Mesodermal cell (in vitro differentiated cells): ENCODE results near the gene TMEM263. TPM values are rescaled to one million over a fixed set of nuclear protein-coding genes. Genes with fewer than 3 reads are reported as not detected.
A peak's percentile ranks its signal among the peaks of the same experiment; 100 is the strongest.

ENCODE experiments used
- H3K27ac ChIP-seq: 2 replicates; pipeline ENCODE4 v1.7.0; 2013; ENCODE audit warnings: mild to moderate bottlenecking, low read depth, low read length, moderate library complexity; ENCODE audit not compliant: severe bottlenecking
- H3K36me3 ChIP-seq: 2 replicates; pipeline ENCODE4 v1.7.1; 2013; ENCODE audit warnings: mild to moderate bottlenecking, low read length, moderate library complexity; ENCODE audit not compliant: control insufficient read depth, insufficient read depth
- H3K4me1 ChIP-seq: one replicate; pipeline ENCODE4 v1.7.1; 2013; ENCODE audit warnings: mild to moderate bottlenecking, low read length; ENCODE audit not compliant: insufficient read depth, control insufficient read depth, poor library complexity, severe bottlenecking
- H3K4me3 ChIP-seq: 2 replicates; pipeline ENCODE4 v1.7.0; 2013; ENCODE audit warnings: low read length, control low read depth, mild to moderate bottlenecking; ENCODE audit not compliant: insufficient read depth, poor library complexity, severe bottlenecking; ENCODE audit errors: extremely low read depth
- H3K9me3 ChIP-seq: 2 replicates; pipeline ENCODE4 v1.7.1; 2013; ENCODE audit warnings: mild to moderate bottlenecking, low read length, moderate library complexity; ENCODE audit not compliant: control insufficient read depth
- WGBS, 2 experiments: methylation state at CpG; one replicate each; pipeline ENCODE4 v1.1.5; 2013; ENCODE audit warnings: missing lambda C conversion rate in 2 of 2; ENCODE audit not compliant: insufficient coverage in 2 of 2; 5-methylcytosine and 5-hydroxymethylcytosine counted together
- polyA plus RNA-seq, 2 experiments: library from polyadenylated mRNA; stranded (reverse); fragments of 50-300 nt; gene quantifications; one replicate each; pipeline ENCODE4 v1.2.3, GENCODE V29; 2013

TMEM263 gene
- polyA plus RNA-seq (2013, experiment 1 of 2): 70.9 TPM
- polyA plus RNA-seq (2013, experiment 2 of 2): 76.3 TPM

DNA sequence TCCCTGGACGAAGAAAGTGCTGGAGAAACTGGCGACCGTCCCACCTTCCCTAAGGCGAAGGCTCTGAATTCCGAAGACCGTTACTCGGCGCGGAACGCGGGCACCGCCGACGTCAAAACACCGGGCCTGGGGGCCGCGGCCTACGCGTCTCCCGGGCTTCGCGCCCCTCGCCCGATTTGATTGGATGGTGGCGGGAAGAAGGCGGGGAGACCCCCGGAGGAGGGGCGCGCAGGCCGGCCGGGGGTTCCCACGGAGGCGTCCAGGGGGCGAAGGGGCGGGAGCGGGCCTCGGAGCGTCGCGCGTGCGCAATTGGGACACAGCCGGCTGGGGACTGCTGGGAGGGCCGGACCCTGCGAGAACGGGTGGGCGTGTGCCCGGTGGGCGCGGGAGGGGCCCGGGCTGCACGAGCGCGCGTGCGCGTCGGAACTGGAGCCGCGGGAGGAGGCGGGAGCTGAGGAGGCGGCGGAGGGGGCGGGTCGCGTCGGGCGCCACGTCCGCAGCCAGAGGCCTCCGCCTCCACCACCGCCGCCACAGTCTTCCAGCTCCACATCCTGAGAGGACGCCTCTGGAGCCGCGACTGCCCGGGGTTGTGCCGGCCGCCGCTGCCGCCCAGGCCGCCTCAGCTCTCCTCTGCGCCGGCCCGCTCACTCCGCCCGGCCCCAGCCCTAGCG lies at the start of gene TMEM263:
TMEM263 (plus strand) TSS at position 531 of the 671 bp plus-strand sequence. CDS start 11,210 bp downstream, outside the sequence.
- Histone ChIP-seq H3K4me3 (peak within 1 kb of the TSS; percentile 98), H3K4me1 (no peaks in the 10 kb centered on the region), H3K27ac (peak within 1 kb of the TSS; percentile 99), H3K9me3 (no peaks in the 10 kb centered on the region), H3K36me3 (peaks cover 18% of the 10 kb centered on the region)
- 1% methylated on average over 54 to 59 of the region's 88 CpGs for WGBS, 2 experiments

DNA sequence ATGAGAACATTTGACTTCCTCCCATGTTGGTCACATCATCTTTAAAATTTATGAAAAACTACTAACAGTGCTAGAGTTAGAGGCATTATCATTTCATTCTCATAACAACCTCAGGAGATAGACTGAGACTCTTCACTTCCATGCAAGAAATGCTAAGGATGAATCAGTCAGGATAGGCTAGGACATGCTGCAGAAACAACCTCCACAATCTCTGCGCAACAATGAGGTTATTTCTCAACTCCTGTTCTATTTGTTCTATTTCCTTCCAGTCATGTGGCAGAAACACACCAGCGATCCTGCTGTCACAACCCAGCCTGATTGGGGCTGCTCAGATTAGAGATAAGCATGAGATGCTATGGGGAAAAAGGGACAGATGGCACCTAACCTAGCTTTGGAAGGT lies 49.0 kb upstream of the TMEM263 start:
- Histone ChIP-seq H3K9me3 (no peaks in the 10 kb centered on the region), H3K36me3 (no peaks in the 10 kb centered on the region), H3K27ac (no peak overlapping the region), H3K4me1 (no peaks in the 10 kb centered on the region), H3K4me3 (no peak overlapping the region)
- 80 to 92% methylated on average over 1 to 2 of the region's 2 CpGs for whole genome bisulfite sequencing, 2 experiments

DNA sequence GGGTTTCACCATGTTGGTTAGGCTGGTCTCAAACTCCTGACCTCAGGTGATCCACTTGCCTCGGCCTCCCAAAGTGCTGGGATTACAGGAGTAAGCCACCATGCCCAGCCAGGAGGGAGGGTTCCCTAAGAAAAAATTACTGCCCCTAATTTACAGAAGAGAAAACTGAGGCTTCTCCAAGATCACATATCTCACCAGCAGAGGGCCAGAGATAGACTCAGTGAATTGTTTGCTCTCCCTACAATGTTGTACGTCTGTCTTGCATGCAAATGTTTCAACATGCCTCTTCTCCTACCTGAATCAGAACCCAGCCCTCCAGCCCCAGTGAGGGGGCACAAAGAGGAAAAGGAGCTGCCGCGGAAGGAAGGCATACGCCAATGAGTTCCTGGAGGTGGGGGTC lies 48.3 kb upstream of the TMEM263 start:
- 90 to 100% methylated on average over 1 to 2 of the region's 5 CpGs for WGBS, 2 experiments
- H3K4me3 ChIP-seq: no peak overlapping the region
- H3K36me3 ChIP-seq: no peaks in the 10 kb centered on the region
- H3K27ac ChIP-seq: no peak overlapping the region
- H3K4me1 ChIP-seq: no peaks in the 10 kb centered on the region
- no peaks in the 10 kb centered on the region for H3K9me3 ChIP-seq

DNA sequence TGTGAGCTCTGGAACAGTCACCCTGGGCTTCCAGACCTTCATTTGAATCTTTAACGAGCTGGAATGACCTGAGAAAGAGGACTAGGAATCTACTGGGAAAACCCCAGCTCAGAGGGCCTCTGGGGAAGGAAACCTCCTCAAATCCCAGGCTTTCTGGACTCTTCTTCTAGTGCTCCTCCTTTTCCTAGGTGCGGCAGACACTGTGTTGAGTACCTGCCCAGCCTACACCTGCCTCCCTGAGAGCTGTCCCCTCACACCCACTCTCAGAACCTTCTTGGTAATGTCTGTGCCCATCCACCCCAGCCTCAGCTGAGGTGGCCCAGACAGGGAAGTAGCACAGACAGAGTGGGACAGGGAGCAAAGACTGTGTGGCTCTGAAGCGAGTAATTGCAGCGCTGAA lies 47.9 kb upstream of the TMEM263 start:
- H3K36me3 ChIP-seq: no peaks in the 10 kb centered on the region
- H3K4me1 ChIP-seq: no peaks in the 10 kb centered on the region
- WGBS, 2 experiments: 64 to 67% methylated on average over 1 to 2 of the region's 4 CpGs
- no peak overlapping the region for H3K4me3 ChIP-seq
- H3K9me3 ChIP-seq: no peaks in the 10 kb centered on the region
- no peak overlapping the region for H3K27ac ChIP-seq

DNA sequence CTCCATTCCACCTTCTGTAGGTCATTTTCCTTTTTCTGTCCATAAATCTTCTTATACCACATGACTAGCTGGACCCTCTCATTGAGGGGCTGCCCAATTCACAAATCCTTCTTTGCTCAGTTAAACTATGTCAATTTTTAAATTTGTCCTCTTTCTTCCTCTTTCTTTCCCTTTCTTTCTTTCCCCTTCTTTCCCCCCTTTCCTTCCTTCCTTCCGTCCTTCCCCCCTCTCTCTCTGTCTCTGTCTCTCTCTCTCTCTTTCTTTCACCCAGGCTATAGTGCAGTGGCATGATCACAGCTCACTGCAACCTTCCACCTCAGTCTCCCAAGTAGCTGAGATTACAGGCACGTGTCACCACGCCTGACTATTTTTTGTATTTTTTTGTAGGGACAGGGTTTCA lies 47.1 kb upstream of the TMEM263 start:
- Histone ChIP-seq H3K9me3 (no peaks in the 10 kb centered on the region), H3K4me3 (no peak overlapping the region), H3K27ac (no peak overlapping the region), H3K4me1 (no peaks in the 10 kb centered on the region), H3K36me3 (no peaks in the 10 kb centered on the region)
- WGBS, 2 experiments: 81 to 85% methylated on average over 2 to 3 of the region's 3 CpGs

DNA sequence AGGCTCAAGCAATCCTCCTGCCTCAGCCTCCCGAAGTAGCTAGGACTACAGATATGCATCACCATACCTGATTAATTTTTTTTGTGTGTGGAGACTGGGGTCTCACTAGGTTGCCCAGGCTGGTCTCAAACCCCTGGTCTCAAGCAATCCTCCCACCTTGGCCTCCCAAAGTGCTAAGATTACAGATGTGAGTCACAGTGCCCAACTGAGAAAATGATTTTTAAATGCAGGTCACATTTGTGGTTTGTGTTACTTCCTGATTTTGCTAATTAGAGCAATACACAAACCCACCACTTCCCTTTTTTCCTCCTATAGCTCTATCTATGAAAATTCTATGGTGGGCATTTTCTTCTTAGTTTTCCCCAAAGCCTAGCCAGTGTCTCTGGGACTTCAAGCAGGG lies 45.5 kb upstream of the TMEM263 start:
- no CpG with 5 or more reads among the region's 1 CpG for WGBS, 2 experiments
- Histone ChIP-seq H3K36me3 (no peaks in the 10 kb centered on the region), H3K27ac (no peak overlapping the region), H3K9me3 (no peaks in the 10 kb centered on the region), H3K4me1 (no peaks in the 10 kb centered on the region), H3K4me3 (no peak overlapping the region)

DNA sequence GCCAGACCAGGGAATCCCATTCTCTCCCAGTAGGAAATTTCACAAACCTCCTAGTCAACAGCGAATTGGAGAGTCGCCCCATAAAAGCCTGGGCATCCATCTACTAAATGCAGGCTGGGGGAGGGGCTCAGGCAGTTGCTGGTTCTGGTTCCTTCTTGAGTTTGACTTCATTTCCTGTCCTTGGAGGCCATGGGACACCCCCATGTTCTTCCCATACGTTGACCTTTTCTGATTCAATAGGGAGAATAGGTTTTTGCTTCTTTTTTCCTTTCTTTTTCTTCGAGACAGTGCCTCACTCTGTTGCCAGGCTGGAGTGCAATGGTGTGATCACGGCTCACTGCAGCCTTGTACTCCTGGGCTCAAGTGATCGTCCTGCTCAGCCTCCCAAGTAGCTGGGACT lies 44.1 kb upstream of the TMEM263 start:
- no peaks in the 10 kb centered on the region for H3K36me3 ChIP-seq
- no peaks in the 10 kb centered on the region for H3K9me3 ChIP-seq
- WGBS, 2 experiments: 75 to 76% methylated on average over 2 to 4 of the region's 6 CpGs
- H3K27ac ChIP-seq: no peak overlapping the region
- H3K4me3 ChIP-seq: no peak overlapping the region
- no peaks in the 10 kb centered on the region for H3K4me1 ChIP-seq

DNA sequence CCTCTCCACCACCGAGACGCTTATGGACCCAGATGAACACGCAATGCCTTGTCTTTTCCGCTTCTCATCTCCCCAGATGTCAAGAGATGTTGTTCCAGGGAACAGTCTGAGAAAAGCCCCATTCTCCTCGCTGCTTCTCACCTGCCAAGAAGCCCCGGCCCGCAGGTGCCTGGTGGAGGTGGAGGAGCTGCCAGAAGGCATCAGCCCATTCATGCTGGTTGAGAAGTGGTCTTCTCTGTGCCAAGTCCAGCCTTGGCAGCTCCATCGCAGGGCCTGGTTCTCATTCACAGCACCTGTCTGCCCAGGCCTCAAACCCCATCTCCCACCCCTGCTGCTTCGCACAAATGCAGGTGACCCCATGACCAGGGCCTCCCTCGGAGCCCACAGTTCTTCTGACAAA lies 42.3 kb upstream of the TMEM263 start:
- WGBS, 2 experiments: 91 to 93% methylated on average over 2 to 9 of the region's 10 CpGs

DNA sequence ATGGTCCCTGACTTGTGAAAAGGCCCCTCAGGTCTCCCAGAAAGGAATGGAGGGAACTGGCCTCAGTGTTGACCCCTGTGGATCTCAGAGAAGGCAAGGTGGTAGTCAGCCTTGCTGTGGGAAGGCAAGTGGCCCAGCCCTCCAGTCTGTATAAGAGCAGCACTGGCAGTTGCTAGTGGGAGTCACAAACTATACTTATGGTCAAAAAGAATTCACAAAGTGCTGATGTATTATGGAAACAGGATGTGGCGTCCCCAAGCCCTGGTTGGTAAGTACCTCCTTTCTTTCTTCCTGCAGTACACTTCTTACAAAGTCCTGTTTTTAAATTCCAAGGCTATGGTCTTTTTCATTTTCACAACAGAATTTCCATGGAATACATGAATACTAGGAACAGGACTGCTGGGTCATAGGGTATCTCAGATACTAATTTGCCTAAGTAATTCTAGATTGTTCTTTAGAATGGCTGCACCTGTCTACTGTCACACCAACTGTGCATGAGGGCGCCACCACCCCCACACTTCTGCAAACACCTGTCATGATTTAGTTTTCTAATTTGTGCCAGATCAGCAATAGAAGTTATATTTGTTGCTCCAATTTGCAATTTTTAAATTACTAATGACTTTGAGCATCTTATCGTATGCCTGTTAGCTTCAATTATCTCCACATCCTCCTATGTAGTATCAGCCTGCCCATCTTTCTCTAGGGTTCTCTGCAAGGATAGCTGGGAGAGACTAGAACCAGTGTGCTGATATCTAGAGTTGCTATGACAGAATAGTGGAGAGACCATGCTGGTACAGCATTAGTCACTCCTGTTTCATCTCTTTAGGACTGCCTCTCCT lies 40.7 kb upstream of the TMEM263 start:
- no peaks in the 10 kb centered on the region for H3K4me1 ChIP-seq
- H3K36me3 ChIP-seq: no peaks in the 10 kb centered on the region
- H3K4me3 ChIP-seq: no peak overlapping the region
- WGBS, 2 experiments: 100% methylated on average over 1 of the region's 3 CpGs; no CpG with 5 or more reads in 1 of the 2 experiments
- no peak overlapping the region for H3K27ac ChIP-seq
- H3K9me3 ChIP-seq: no peaks in the 10 kb centered on the region

More for the DNA sequence above, 42.3 kb upstream of the TMEM263 start:
- H3K4me1 ChIP-seq: no peaks in the 10 kb centered on the region
- H3K4me3 ChIP-seq: no peak overlapping the region
- H3K27ac ChIP-seq: no peak overlapping the region
- H3K36me3 ChIP-seq: no peaks in the 10 kb centered on the region
- no peaks in the 10 kb centered on the region for H3K9me3 ChIP-seq

DNA sequence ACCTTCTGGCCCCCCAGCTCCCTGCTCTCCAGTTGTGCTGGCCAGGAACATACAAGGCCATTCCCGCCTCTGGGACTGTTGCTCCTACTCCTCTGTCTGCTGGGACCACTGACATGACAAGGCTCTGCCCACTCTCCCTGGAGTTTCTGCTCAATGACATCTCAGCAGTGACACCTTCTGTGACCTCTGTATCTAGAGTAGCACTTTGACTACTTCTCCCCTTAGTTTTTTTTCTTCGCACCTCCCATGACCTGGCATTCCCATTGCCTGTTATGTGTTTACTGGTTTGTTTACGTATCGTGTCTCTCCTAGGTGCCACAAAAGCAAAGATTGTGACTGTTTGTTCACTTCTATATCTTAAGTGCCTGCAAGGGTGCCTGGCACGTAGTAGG lies 40.1 kb upstream of the TMEM263 start:
- no peaks in the 10 kb centered on the region for H3K4me1 ChIP-seq
- 77 to 89% methylated on average over 1 to 4 of the region's 5 CpGs for WGBS, 2 experiments
- no peaks in the 10 kb centered on the region for H3K36me3 ChIP-seq
- H3K9me3 ChIP-seq: no peaks in the 10 kb centered on the region
- H3K4me3 ChIP-seq: no peak overlapping the region
- no peak overlapping the region for H3K27ac ChIP-seq

DNA sequence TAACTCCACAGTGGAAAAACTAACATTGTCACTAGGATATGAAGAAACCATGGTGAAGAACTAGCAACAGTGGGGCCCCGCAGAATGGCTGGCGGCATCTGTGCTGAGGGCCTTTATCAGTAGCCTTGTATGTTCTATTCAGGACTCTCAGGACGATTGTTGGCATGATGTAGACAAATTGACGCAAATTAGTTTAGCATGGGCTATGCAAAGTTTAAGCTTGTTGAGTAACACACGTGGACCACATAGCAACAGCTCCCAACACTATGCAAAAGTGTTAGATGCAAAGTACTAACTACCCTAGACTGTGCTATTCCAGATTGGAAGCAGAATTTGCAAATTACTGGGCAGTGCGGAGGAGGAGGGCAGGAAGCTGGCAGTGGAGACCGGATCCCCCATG lies 38.2 kb upstream of the TMEM263 start:
- H3K36me3 ChIP-seq: no peaks in the 10 kb centered on the region
- H3K4me3 ChIP-seq: no peak overlapping the region
- H3K9me3 ChIP-seq: no peaks in the 10 kb centered on the region
- H3K4me1 ChIP-seq: no peaks in the 10 kb centered on the region
- H3K27ac ChIP-seq: peak overlapping the region; percentile 52
- WGBS, 2 experiments: 56 to 68% methylated on average over 4 to 7 of the region's 7 CpGs
